Neural progenitor cell (in vitro differentiated cells): Measurements from ENCODE around the gene CLCN6. TPM values are rescaled to one million over a fixed set of nuclear protein-coding genes. Genes with fewer than 3 reads are reported as not detected.

ENCODE experiments used
- DNase-seq: peaks from one replicate; pipeline ENCODE4 v3.0.0-alpha.2; 2016; ENCODE audit warnings: low spot score
- H2AFZ ChIP-seq: fragments of 200-600 bp; sonication (generic); replicated peaks from 2 replicates; pipeline ENCODE4 v1.6.1; 2016; ENCODE audit warnings: antibody characterized with exemption
- H3F3A ChIP-seq: fragments of 200-600 bp; sonication (generic); 2 replicates; pipeline ENCODE4 v1.6.1; 2016; ENCODE audit warnings: antibody characterized with exemption, low read depth
- H3K27ac ChIP-seq: fragments of 200-600 bp; sonication (generic); 2 replicates; pipeline ENCODE4 v1.5.1; 2016; ENCODE audit warnings: mild to moderate bottlenecking
- H3K27me3 ChIP-seq: fragments of 200-600 bp; sonication (generic); 2 replicates; pipeline ENCODE4 v1.6.1; 2016; ENCODE audit warnings: mild to moderate bottlenecking, moderate library complexity
- H3K36me3 ChIP-seq: fragments of 200-600 bp; sonication (generic); 2 replicates; pipeline ENCODE4 v1.5.1; 2016
- H3K4me1 ChIP-seq: fragments of 200-600 bp; sonication (generic); 2 replicates; pipeline ENCODE4 v1.6.1; 2016; ENCODE audit warnings: mixed run types
- H3K4me2 ChIP-seq: fragments of 200-600 bp; sonication (generic); 2 replicates; pipeline ENCODE4 v1.6.1; 2016
- H3K4me3 ChIP-seq: fragments of 200-600 bp; sonication (generic); 2 replicates; pipeline ENCODE4 v1.5.1; 2016
- H3K79me2 ChIP-seq: fragments of 200-600 bp; sonication (generic); 2 replicates; pipeline ENCODE4 v1.6.1; 2016; ENCODE audit warnings: low read depth
- H3K9ac ChIP-seq: fragments of 200-600 bp; sonication (generic); 2 replicates; pipeline ENCODE4 v1.6.1; 2016
- H3K9me3 ChIP-seq: fragments of 200-600 bp; sonication (generic); 2 replicates; pipeline ENCODE4 v1.5.1; 2016; ENCODE audit warnings: low read depth
- H4K20me1 ChIP-seq: fragments of 200-600 bp; sonication (generic); 2 replicates; pipeline ENCODE4 v1.6.1; 2016; ENCODE audit warnings: low read depth
- H3K27ac Mint-ChIP-seq: 3 replicates; pipeline ENCODE4 v1.8.0; 2021; ENCODE audit warnings: mixed read lengths
- H3K27me3 Mint-ChIP-seq: 2 replicates; pipeline ENCODE4 v1.8.0; 2022; ENCODE audit warnings: low read depth, mild to moderate bottlenecking, inconsistent platforms, moderate library complexity, mixed read lengths; ENCODE audit not compliant: insufficient read depth
- H3K36me3 Mint-ChIP-seq: 3 replicates; pipeline ENCODE4 v1.8.0; 2021; ENCODE audit warnings: mixed read lengths
- H3K4me1 Mint-ChIP-seq: 3 replicates; pipeline ENCODE4 v1.8.0; 2021; ENCODE audit warnings: mixed read lengths
- H3K4me3 Mint-ChIP-seq: 3 replicates; pipeline ENCODE4 v1.8.0; 2021; ENCODE audit warnings: mild to moderate bottlenecking, moderate library complexity, mixed read lengths
- H3K9me3 Mint-ChIP-seq: 3 replicates; pipeline ENCODE4 v1.8.0; 2020; ENCODE audit warnings: mixed read lengths
- CTCF ChIP-seq: fragments of 200-600 bp; sonication (generic); IDR thresholded peaks from 2 replicates; pipeline ENCODE4 v1.5.1; 2017; ENCODE audit warnings: antibody characterized with exemption, mild to moderate bottlenecking
- EZH2 ChIP-seq: fragments of 200-600 bp; sonication (generic); IDR thresholded peaks from 2 replicates; pipeline ENCODE4 v1.6.1; 2017; ENCODE audit warnings: antibody characterized with exemption, mild to moderate bottlenecking, moderate library complexity
- EZH2phosphoT487 ChIP-seq: fragments of 200-600 bp; sonication (generic); IDR thresholded peaks from 2 replicates; pipeline ENCODE4 v1.6.1; 2017; ENCODE audit warnings: antibody characterized with exemption
- total RNA-seq: library from RNA; depleted of rRNA; stranded (reverse); fragments of >200 nt; gene quantifications from 2 replicates; pipeline ENCODE4 v1.2.3, GENCODE V29; 2015; ENCODE audit warnings: low replicate concordance

CLCN6 gene
- total RNA-seq, 1 donor from 2014 or later = 10.3 TPM

GRCh38 chr1:11860587-11860986 lies 54.6 kb downstream of the CLCN6 start:
- peaks cover 5% of the 10 kb centered on the region for H3K4me1 Mint-ChIP-seq
- H3K4me3 Mint-ChIP-seq = no peak overlapping the region
- no peaks in the 10 kb centered on the region for H3K9me3 ChIP-seq
- no peaks in the 10 kb centered on the region for H3K36me3 Mint-ChIP-seq
- peaks cover 31% of the 10 kb centered on the region for H3K27me3 Mint-ChIP-seq
- TF ChIP-seq CTCF = no peak
- H3K4me2 ChIP-seq = no peak overlapping the region
- H3K27ac Mint-ChIP-seq = no peak overlapping the region
- H3K9me3 Mint-ChIP-seq = no peaks in the 10 kb centered on the region
- no peaks in the 10 kb centered on the region for H3K36me3 ChIP-seq
- DNase-seq = no peak
- H3K27ac ChIP-seq = no peak overlapping the region
- peaks cover 68% of the 10 kb centered on the region for H3K27me3 ChIP-seq
- H3F3A ChIP-seq = no peaks in the 10 kb centered on the region
- H3K79me2 ChIP-seq = no peaks in the 10 kb centered on the region
- H3K4me1 ChIP-seq = no peaks in the 10 kb centered on the region
- no peak overlapping the region for H3K9ac ChIP-seq
- H4K20me1 ChIP-seq = peaks cover 16% of the 10 kb centered on the region
- H3K4me3 ChIP-seq = no peak overlapping the region
- H2AFZ ChIP-seq = no peak overlapping the region

GRCh38 chr1:11862890-11863289 lies 56.9 kb downstream of the CLCN6 start:
- H3K4me2 ChIP-seq = no peak overlapping the region
- peaks cover 51% of the 10 kb centered on the region for H3K27me3 ChIP-seq
- H3K27ac ChIP-seq = no peak overlapping the region
- H3K79me2 ChIP-seq = no peaks in the 10 kb centered on the region
- no peak for TF ChIP-seq CTCF
- no peak for TF ChIP-seq EZH2phosphoT487
- no peak for TF ChIP-seq EZH2
- no peaks in the 10 kb centered on the region for H3K36me3 Mint-ChIP-seq
- H3K9me3 Mint-ChIP-seq = no peaks in the 10 kb centered on the region
- DNase-seq = no peak
- no peak overlapping the region for H3K27ac Mint-ChIP-seq
- peaks cover 28% of the 10 kb centered on the region for H3K27me3 Mint-ChIP-seq
- no peak overlapping the region for H3K9ac ChIP-seq
- no peak overlapping the region for H2AFZ ChIP-seq
- H3K4me1 ChIP-seq = no peaks in the 10 kb centered on the region
- H4K20me1 ChIP-seq = peaks cover 16% of the 10 kb centered on the region
- H3K4me1 Mint-ChIP-seq = peaks cover 5% of the 10 kb centered on the region
- H3F3A ChIP-seq = no peaks in the 10 kb centered on the region
- no peak overlapping the region for H3K4me3 Mint-ChIP-seq
- H3K4me3 ChIP-seq = no peak overlapping the region
- no peaks in the 10 kb centered on the region for H3K36me3 ChIP-seq
- no peaks in the 10 kb centered on the region for H3K9me3 ChIP-seq

- H3F3A ChIP-seq = no peaks in the 10 kb centered on the region
- no peaks in the 10 kb centered on the region for H3K9me3 ChIP-seq
- TF ChIP-seq CTCF (no peak), EZH2phosphoT487 (no peak), EZH2 (no peak)
- peaks cover 7% of the 10 kb centered on the region for H3K27me3 Mint-ChIP-seq
- H3K4me2 ChIP-seq = no peak overlapping the region
- H3K4me1 ChIP-seq = no peaks in the 10 kb centered on the region
- no peaks in the 10 kb centered on the region for H3K36me3 Mint-ChIP-seq
- H4K20me1 ChIP-seq = no peaks in the 10 kb centered on the region
- H2AFZ ChIP-seq = no peak overlapping the region
- no peak overlapping the region for H3K4me3 ChIP-seq
- H3K27ac Mint-ChIP-seq = no peak overlapping the region
- H3K27ac ChIP-seq = no peak overlapping the region
- no peaks in the 10 kb centered on the region for H3K79me2 ChIP-seq
- no peak overlapping the region for H3K4me3 Mint-ChIP-seq
- H3K36me3 ChIP-seq = no peaks in the 10 kb centered on the region
- H3K27me3 ChIP-seq = no peaks in the 10 kb centered on the region
- H3K9me3 Mint-ChIP-seq = no peaks in the 10 kb centered on the region
- peaks cover 1% of the 10 kb centered on the region for H3K4me1 Mint-ChIP-seq
- H3K9ac ChIP-seq = no peak overlapping the region
- no peak for DNase-seq
Observed at GRCh38 chr1:11868331-11868980, 62.5 kb downstream of the CLCN6 start.
